ENCODE data around the gene LMBRD1.

- TF ChIP-seq CTCF (IDR thresholded peaks at IDR 0.05; ENCODE audit: poor library complexity), result no peak
- TF ChIP-seq EZH2phosphoT487 (IDR thresholded peaks at IDR 0.05; ENCODE audit: low read depth, severe bottlenecking, unreplicated experiment), result no peak
- TF ChIP-seq EZH2 (IDR thresholded peaks at IDR 0.05; ENCODE audit: borderline replicate concordance), result no peak
Measured at GRCh38 chr6:69795469-69796072, 1.2 kb downstream of the LMBRD1 start.

Data from hepatocyte (in vitro differentiated cells).